Neural cell (in vitro differentiated cells): ENCODE measurements around the gene CFAP299. TPM values are rescaled to one million over a fixed set of nuclear protein-coding genes. Genes with fewer than 3 reads are reported as not detected.

Experiments
- H2AFZ ChIP-seq: fragments of 200-600, 300-800 bp; sonication (generic), shearing (Covaris generic); 2 replicates; pipeline ENCODE4 v1.6.0; 2014; ENCODE audit warnings: low read depth, mild to moderate bottlenecking, antibody characterized with exemption, low read length, moderate library complexity
- H3F3A ChIP-seq: fragments of 200-600 bp; shearing (Covaris generic); 2 replicates; pipeline ENCODE4 v1.6.1; 2016; ENCODE audit warnings: mild to moderate bottlenecking, moderate library complexity, mixed read lengths, antibody characterized with exemption, low read length; ENCODE audit not compliant: insufficient read depth, poor library complexity, severe bottlenecking
- H3K27ac ChIP-seq: fragments of 200-600, 300-800 bp; sonication (generic), shearing (Covaris generic); 2 replicates; pipeline ENCODE4 v1.5.1; 2014; ENCODE audit warnings: mild to moderate bottlenecking, low read length, moderate library complexity
- H3K27me3 ChIP-seq: fragments of 300-800, 200-600 bp; sonication (generic), shearing (Covaris generic); 2 replicates; pipeline ENCODE4 v1.6.0; 2014; ENCODE audit warnings: mild to moderate bottlenecking, low read depth, low read length, moderate library complexity; ENCODE audit not compliant: insufficient read depth
- H3K36me3 ChIP-seq: fragments of 300-800, 200-600 bp; sonication (generic), shearing (Covaris generic); 2 replicates; pipeline ENCODE4 v1.5.1; 2014; ENCODE audit warnings: mild to moderate bottlenecking, antibody characterized with exemption, low read length, moderate library complexity; ENCODE audit not compliant: insufficient read depth
- H3K4me2 ChIP-seq: fragments of 300-800, 200-600 bp; sonication (generic), shearing (Covaris generic); 2 replicates; pipeline ENCODE4 v1.6.0; 2014; ENCODE audit warnings: mild to moderate bottlenecking, low read length
- H3K4me3 ChIP-seq: fragments of 300-800, 200-600 bp; sonication (generic), shearing (Covaris generic); 2 replicates; pipeline ENCODE4 v1.5.1; 2014; ENCODE audit warnings: mild to moderate bottlenecking, low read length, moderate library complexity
- H3K79me2 ChIP-seq: fragments of 200-600 bp; shearing (Covaris generic); replicated peaks from 2 replicates; pipeline ENCODE4 v1.6.0; 2014; ENCODE audit warnings: mild to moderate bottlenecking, low read length, moderate library complexity; ENCODE audit not compliant: insufficient read depth
- H3K9ac ChIP-seq: fragments of 300-800, 200-600 bp; sonication (generic), shearing (Covaris generic); 2 replicates; pipeline ENCODE4 v1.6.1; 2016; ENCODE audit warnings: mild to moderate bottlenecking, low read length, mixed read lengths
- H3K9me2 ChIP-seq: fragments of 200-600 bp; shearing (Covaris generic); 2 replicates; pipeline ENCODE4 v1.6.1; 2016; ENCODE audit warnings: mild to moderate bottlenecking, low read length, mixed read lengths; ENCODE audit not compliant: insufficient read depth
- H3K9me3 ChIP-seq: fragments of 200-600, 300-800 bp; sonication (generic), shearing (Covaris generic); 2 replicates; pipeline ENCODE4 v1.6.1; 2016; ENCODE audit warnings: mild to moderate bottlenecking, mixed run types, low read length, moderate library complexity, mixed read lengths
- H4K20me1 ChIP-seq: fragments of 200-600 bp; shearing (Covaris generic); 2 replicates; pipeline ENCODE4 v1.6.1; 2016; ENCODE audit warnings: mild to moderate bottlenecking, mixed run types; ENCODE audit not compliant: insufficient read depth
- CTCF ChIP-seq: fragments of 450-650 bp; IDR thresholded peaks from 2 replicates; pipeline ENCODE4 v1.5.1; 2014; ENCODE audit warnings: antibody characterized with exemption, mild to moderate bottlenecking, moderate library complexity; ENCODE audit not compliant: poor library complexity, severe bottlenecking
- EP300 ChIP-seq: fragments of 450-650 bp; conservative IDR thresholded peaks from 2 replicates; pipeline ENCODE4 v1.6.1; 2014; ENCODE audit warnings: antibody characterized with exemption, mild to moderate bottlenecking, moderate library complexity; ENCODE audit not compliant: poor library complexity, severe bottlenecking
- EZH2 ChIP-seq: fragments of 200-600, 300-800 bp; shearing (Covaris generic), sonication (generic); IDR thresholded peaks from 2 replicates; pipeline ENCODE4 v1.6.1; 2014; ENCODE audit warnings: antibody characterized with exemption, low read length, borderline replicate concordance, mild to moderate bottlenecking; ENCODE audit not compliant: insufficient read depth, poor library complexity, severe bottlenecking
- MXI1 ChIP-seq: fragments of 450-650 bp; conservative IDR thresholded peaks from 2 replicates; pipeline ENCODE4 v1.6.1; 2014; ENCODE audit warnings: antibody characterized with exemption, mild to moderate bottlenecking; ENCODE audit not compliant: poor library complexity, severe bottlenecking
- POLR2AphosphoS5 ChIP-seq: IDR thresholded peaks from 2 replicates; pipeline ENCODE4 v1.6.1; 2012
- RAD21 ChIP-seq: fragments of 450-650 bp; conservative IDR thresholded peaks from 2 replicates; pipeline ENCODE4 v1.6.1; 2014; ENCODE audit warnings: antibody characterized with exemption, mild to moderate bottlenecking, moderate library complexity
- REST ChIP-seq: IDR thresholded peaks from 2 replicates; pipeline ENCODE4 v1.6.1; 2012; ENCODE audit warnings: borderline replicate concordance
- SMC3 ChIP-seq: fragments of 450-650 bp; conservative IDR thresholded peaks from 2 replicates; pipeline ENCODE4 v1.6.1; 2014; ENCODE audit warnings: antibody characterized with exemption, mild to moderate bottlenecking, moderate library complexity; ENCODE audit not compliant: poor library complexity
- TAF1 ChIP-seq: IDR thresholded peaks from 2 replicates; pipeline ENCODE4 v1.6.1; 2012; ENCODE audit warnings: low read depth
- polyA plus RNA-seq: library from polyadenylated mRNA; depleted of rRNA; stranded (reverse); fragments of >200 nt; gene quantifications from 2 replicates; pipeline ENCODE4 v1.2.3, GENCODE V29; 2014

CFAP299 gene
- polyA plus RNA-seq, 1 donor from 2014 or later: not detected

GRCh38 chr4:80751200-80751599 lies 415.7 kb downstream of the CFAP299 start:
- H3K9me3 ChIP-seq: no peaks in the 10 kb centered on the region
- H3K36me3 ChIP-seq: no peaks in the 10 kb centered on the region
- no peaks in the 10 kb centered on the region for H4K20me1 ChIP-seq
- H3K4me2 ChIP-seq: no peak overlapping the region
- no peak overlapping the region for H3K4me3 ChIP-seq
- H2AFZ ChIP-seq: no peak overlapping the region
- H3K9ac ChIP-seq: no peak overlapping the region
- TF ChIP-seq CTCF (no peak), EZH2 (no peak), SMC3 (no peak), POLR2AphosphoS5 (no peak), RAD21 (no peak), REST (no peak), MXI1 (no peak), EP300 (no peak), TAF1 (no peak)
- no peaks in the 10 kb centered on the region for H3K9me2 ChIP-seq
- no peaks in the 10 kb centered on the region for H3F3A ChIP-seq
- H3K79me2 ChIP-seq: no peaks in the 10 kb centered on the region
- H3K27me3 ChIP-seq: no peaks in the 10 kb centered on the region
- no peak overlapping the region for H3K27ac ChIP-seq

GRCh38 chr4:80767944-80768343 lies 432.4 kb downstream of the CFAP299 start:
- H3K4me2 ChIP-seq: no peak overlapping the region
- H3F3A ChIP-seq: no peaks in the 10 kb centered on the region
- no peaks in the 10 kb centered on the region for H3K36me3 ChIP-seq
- no peak overlapping the region for H3K9ac ChIP-seq
- no peak for TF ChIP-seq MXI1
- TF ChIP-seq REST: no peak
- TF ChIP-seq RAD21: no peak
- TF ChIP-seq TAF1: no peak
- TF ChIP-seq CTCF: no peak
- no peak for TF ChIP-seq SMC3
- TF ChIP-seq EZH2: no peak
- no peak for TF ChIP-seq EP300
- TF ChIP-seq POLR2AphosphoS5: no peak
- H3K79me2 ChIP-seq: no peaks in the 10 kb centered on the region
- H3K4me3 ChIP-seq: no peak overlapping the region
- no peaks in the 10 kb centered on the region for H3K9me2 ChIP-seq
- no peaks in the 10 kb centered on the region for H3K9me3 ChIP-seq
- no peak overlapping the region for H3K27ac ChIP-seq
- H3K27me3 ChIP-seq: no peaks in the 10 kb centered on the region
- no peaks in the 10 kb centered on the region for H4K20me1 ChIP-seq
- no peak overlapping the region for H2AFZ ChIP-seq
